Measurements from ENCODE around the gene MIOX. TPM values are rescaled to one million over a fixed set of nuclear protein-coding genes. Genes with fewer than 3 reads are reported as not detected.

The MIOX gene
- total and polyA plus RNA-seq, 10 of the 15 experiments (the other 5 are each of a cell fraction or from before 2014, with no cell fraction given) = 0.10 to 0.31 TPM; not detected in 8

DNA sequence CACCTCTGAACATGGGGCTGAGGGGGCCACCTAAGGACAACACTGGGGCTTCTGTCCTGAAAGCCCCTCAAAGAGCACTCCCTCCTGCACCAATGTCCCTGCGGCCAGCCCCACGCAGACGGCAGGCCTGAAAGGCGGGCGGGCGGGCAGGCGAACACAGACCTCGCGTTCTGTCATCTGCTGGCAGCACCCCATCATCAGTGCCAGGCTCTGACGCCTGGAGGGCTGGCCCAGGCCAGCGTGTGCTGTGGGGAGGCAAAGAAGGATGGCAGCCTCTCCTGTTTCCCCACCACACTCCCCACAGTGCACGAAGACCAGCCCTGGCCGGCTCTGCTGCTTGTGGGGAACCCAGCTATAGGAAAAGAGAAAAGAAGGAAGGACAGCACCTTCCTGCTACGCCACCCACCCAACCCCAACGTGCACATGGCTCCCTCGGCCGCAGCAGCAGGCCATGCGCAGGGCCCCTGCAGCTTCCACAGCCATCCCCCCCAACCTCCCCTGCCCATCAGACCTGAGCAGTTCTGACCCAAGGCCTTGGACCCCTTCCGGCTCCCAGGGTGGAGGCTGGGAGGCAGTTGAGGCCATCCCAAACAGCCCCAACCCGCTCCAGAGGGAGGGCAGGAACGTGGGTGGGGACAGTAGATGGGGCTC is 15.3 kb upstream of the MIOX start:
- H2AFZ ChIP-seq (ENCODE audit: control insufficient read depth, low read depth, low read length) = no peak overlapping the region
- H3K4me3 ChIP-seq = peak overlapping the region; percentile 56; the same call in 1 of the 2 replicates
- DNase-seq (ENCODE audit: low read depth, low spot score) (no peak), FAIRE-seq (no peak), ATAC-seq (no peak)
- peaks cover 54% of the 10 kb centered on the region for H3K4me1 ChIP-seq (ENCODE audit: control insufficient read depth, insufficient read depth, low read length)
- peak overlapping the region; percentile 64; the same call in 1 of the 2 replicates for H3K9ac ChIP-seq (ENCODE audit: control insufficient read depth, insufficient read depth, low read length)
- H3K4me2 ChIP-seq (ENCODE audit: control insufficient read depth, insufficient read depth) = peak overlapping the region; percentile 99
- ChIA-PET CTCF (interaction anchor here (1.6 to 3.3 kb wide), 7 partner anchors 9 to 149 kb away, joined by 4 to 19 read pairs (median 8); partner anchors contain the start of genes MIOX and SCO2), RAD21 (ENCODE audit: unreplicated experiment) (interaction anchor here (1.3 to 1.8 kb wide), 2 partner anchors 92 to 150 kb away, joined by 3 to 7 read pairs; no protein-coding TSS in a partner anchor), POLR2A (interaction anchor here (1.0 to 2.1 kb wide), 3 partner anchors 19 to 54 kb away, joined by 4 to 10 read pairs (median 5); partner anchors contain the start of genes LMF2 and SCO2), SMC1A (ENCODE audit: uncharacterized antibody, unreplicated experiment) (interaction anchor here (1.1 to 1.9 kb wide), 3 partner anchors 27 to 71 kb away, joined by 3 to 4 read pairs (median 4); partner anchors contain the start of gene SCO2)
- H3K27me3 ChIP-seq (replicated peaks in 1 of 2; ENCODE audit: control insufficient read depth in 2 of 2, insufficient read depth in 2 of 2, low read length in 1 of 2) = no peaks in the 10 kb centered on the region
- BruUV-seq (replicated peaks) = no TSS peak
- peaks cover 55% of the 10 kb centered on the region for H3K79me2 ChIP-seq (ENCODE audit: control insufficient read depth, insufficient read depth, low read length)
- no peaks in the 10 kb centered on the region for H4K20me1 ChIP-seq (ENCODE audit: control insufficient read depth, insufficient read depth)
- intact Hi-C loops (cut with micrococcal nuclease; ENCODE audit: unreplicated experiment) = loop anchor here (10.0 kb wide), 1 partner anchor 227 kb away; the partner anchor contains the start of gene TUBGCP6
- WGBS (ENCODE audit: insufficient coverage, insufficient replicate concordance, low lambda C conversion rate, missing lambda C conversion rate) = 83% methylated on average over 21 of the region's 21 CpGs
- in situ Hi-C loops (cut with MboI) = no loop called here
- TF ChIP-seq ZSCAN29 (IDR thresholded peaks at IDR 0.05) (no peak), MTA2 (IDR thresholded peaks at IDR 0.05; ENCODE audit: low read depth) (no peak), MTA3 (IDR thresholded peaks at IDR 0.05; ENCODE audit: borderline replicate concordance, low read length) (no peak), SP1 (IDR thresholded peaks at IDR 0.05; ENCODE audit: low read depth, low read length) (no peak), PML (IDR thresholded peaks at IDR 0.05; ENCODE audit: low read length) (no peak), HCFC1 (IDR thresholded peaks at IDR 0.05; ENCODE audit: low read length) (no peak), MEF2A (IDR thresholded peaks at IDR 0.05; ENCODE audit: insufficient read depth, low read depth, low read length) (no peak), SPI1 (IDR thresholded peaks at IDR 0.05; ENCODE audit: borderline replicate concordance, insufficient read depth, low read depth, low read length) (no peak), EED (IDR thresholded peaks at IDR 0.05; ENCODE audit: low read depth) (no peak)
- TF ChIP-seq, protein P1, sequence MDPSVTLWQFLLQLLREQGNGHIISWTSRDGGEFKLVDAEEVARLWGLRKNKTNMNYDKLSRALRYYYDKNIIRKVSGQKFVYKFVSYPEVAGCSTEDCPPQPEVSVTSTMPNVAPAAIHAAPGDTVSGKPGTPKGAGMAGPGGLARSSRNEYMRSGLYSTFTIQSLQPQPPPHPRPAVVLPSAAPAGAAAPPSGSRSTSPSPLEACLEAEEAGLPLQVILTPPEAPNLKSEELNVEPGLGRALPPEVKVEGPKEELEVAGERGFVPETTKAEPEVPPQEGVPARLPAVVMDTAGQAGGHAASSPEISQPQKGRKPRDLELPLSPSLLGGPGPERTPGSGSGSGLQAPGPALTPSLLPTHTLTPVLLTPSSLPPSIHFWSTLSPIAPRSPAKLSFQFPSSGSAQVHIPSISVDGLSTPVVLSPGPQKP (IDR thresholded peaks at IDR 0.05; ENCODE audit: low read depth, low read length) = no peak
- TF ChIP-seq, protein P2, sequence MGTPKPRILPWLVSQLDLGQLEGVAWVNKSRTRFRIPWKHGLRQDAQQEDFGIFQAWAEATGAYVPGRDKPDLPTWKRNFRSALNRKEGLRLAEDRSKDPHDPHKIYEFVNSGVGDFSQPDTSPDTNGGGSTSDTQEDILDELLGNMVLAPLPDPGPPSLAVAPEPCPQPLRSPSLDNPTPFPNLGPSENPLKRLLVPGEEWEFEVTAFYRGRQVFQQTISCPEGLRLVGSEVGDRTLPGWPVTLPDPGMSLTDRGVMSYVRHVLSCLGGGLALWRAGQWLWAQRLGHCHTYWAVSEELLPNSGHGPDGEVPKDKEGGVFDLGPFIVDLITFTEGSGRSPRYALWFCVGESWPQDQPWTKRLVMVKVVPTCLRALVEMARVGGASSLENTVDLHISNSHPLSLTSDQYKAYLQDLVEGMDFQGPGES (IDR thresholded peaks at IDR 0.05) = no peak
- TF ChIP-seq, protein P3, sequence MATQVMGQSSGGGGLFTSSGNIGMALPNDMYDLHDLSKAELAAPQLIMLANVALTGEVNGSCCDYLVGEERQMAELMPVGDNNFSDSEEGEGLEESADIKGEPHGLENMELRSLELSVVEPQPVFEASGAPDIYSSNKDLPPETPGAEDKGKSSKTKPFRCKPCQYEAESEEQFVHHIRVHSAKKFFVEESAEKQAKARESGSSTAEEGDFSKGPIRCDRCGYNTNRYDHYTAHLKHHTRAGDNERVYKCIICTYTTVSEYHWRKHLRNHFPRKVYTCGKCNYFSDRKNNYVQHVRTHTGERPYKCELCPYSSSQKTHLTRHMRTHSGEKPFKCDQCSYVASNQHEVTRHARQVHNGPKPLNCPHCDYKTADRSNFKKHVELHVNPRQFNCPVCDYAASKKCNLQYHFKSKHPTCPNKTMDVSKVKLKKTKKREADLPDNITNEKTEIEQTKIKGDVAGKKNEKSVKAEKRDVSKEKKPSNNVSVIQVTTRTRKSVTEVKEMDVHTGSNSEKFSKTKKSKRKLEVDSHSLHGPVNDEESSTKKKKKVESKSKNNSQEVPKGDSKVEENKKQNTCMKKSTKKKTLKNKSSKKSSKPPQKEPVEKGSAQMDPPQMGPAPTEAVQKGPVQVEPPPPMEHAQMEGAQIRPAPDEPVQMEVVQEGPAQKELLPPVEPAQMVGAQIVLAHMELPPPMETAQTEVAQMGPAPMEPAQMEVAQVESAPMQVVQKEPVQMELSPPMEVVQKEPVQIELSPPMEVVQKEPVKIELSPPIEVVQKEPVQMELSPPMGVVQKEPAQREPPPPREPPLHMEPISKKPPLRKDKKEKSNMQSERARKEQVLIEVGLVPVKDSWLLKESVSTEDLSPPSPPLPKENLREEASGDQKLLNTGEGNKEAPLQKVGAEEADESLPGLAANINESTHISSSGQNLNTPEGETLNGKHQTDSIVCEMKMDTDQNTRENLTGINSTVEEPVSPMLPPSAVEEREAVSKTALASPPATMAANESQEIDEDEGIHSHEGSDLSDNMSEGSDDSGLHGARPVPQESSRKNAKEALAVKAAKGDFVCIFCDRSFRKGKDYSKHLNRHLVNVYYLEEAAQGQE (IDR thresholded peaks at IDR 0.05; ENCODE audit: low read depth, low read length) = no peak
- no peaks in the 10 kb centered on the region for H3K9me3 ChIP-seq (replicated peaks; ENCODE audit: control insufficient read depth, insufficient read depth, low read length)
- H3K27ac ChIP-seq (ENCODE audit: control insufficient read depth, insufficient read depth) = peak overlapping the region; percentile 92
- peaks cover 8 to 15% of the 10 kb centered on the region in 2 experiments; a peak in 3 of 4 replicates for H3K36me3 ChIP-seq (ENCODE audit: control insufficient read depth in 2 of 2, insufficient read depth in 2 of 2, low read length in 1 of 2)
